Activated naive CD8-positive, alpha-beta T cell (primary cell): ENCODE data around the gene EEA1.
"Not testable (repeated sequence)": the region's sequence is repeated elsewhere in the genome, so short reads cannot be mapped to it uniquely, and the experiment has no call there.

ENCODE experiments used
- H3K27ac Mint-ChIP-seq: one replicate; pipeline ENCODE4 v1.8.0; 2021; ENCODE audit warnings: mixed read lengths
- H3K27me3 Mint-ChIP-seq: one replicate; pipeline ENCODE4 v1.8.0; 2021; ENCODE audit warnings: mixed read lengths
- H3K36me3 Mint-ChIP-seq: one replicate; pipeline ENCODE4 v1.8.0; 2021; ENCODE audit warnings: mixed read lengths
- H3K4me1 Mint-ChIP-seq: one replicate; pipeline ENCODE4 v1.8.0; 2021; ENCODE audit warnings: low read depth, mixed read lengths
- H3K4me3 Mint-ChIP-seq: one replicate; pipeline ENCODE4 v1.8.0; 2021; ENCODE audit warnings: mild to moderate bottlenecking, mixed read lengths
- H3K9me3 Mint-ChIP-seq: one replicate; pipeline ENCODE4 v1.8.0; 2021; ENCODE audit warnings: low read depth, mixed read lengths

EEA1 gene

GRCh38 chr12:92779902-92780301 is 149.2 kb downstream of the EEA1 start:
- H3K27me3 Mint-ChIP-seq = no peaks in the 10 kb centered on the region
- H3K36me3 Mint-ChIP-seq = peaks cover 14% of the 10 kb centered on the region
- H3K4me1 Mint-ChIP-seq = no peaks in the 10 kb centered on the region
- no peak overlapping the region for H3K4me3 Mint-ChIP-seq
- H3K9me3 Mint-ChIP-seq = no peaks in the 10 kb centered on the region
- no peak overlapping the region for H3K27ac Mint-ChIP-seq

GRCh38 chr12:92778525-92778924 is 150.6 kb downstream of the EEA1 start:
- Mint-ChIP-seq H3K27me3 (no peaks in the 10 kb centered on the region), H3K36me3 (peaks cover 14% of the 10 kb centered on the region), H3K4me3 (no peak overlapping the region), H3K4me1 (no peaks in the 10 kb centered on the region), H3K9me3 (no peaks in the 10 kb centered on the region), H3K27ac (no peak overlapping the region)

- Mint-ChIP-seq H3K4me1 (peaks cover 11% of the 10 kb centered on the region), H3K36me3 (peaks cover 11% of the 10 kb centered on the region), H3K9me3 (no peaks in the 10 kb centered on the region), H3K4me3 (no peak overlapping the region), H3K27ac (no peak overlapping the region), H3K27me3 (no peaks in the 10 kb centered on the region)
Observed at GRCh38 chr12:92775416-92775815, 153.7 kb downstream of the EEA1 start.

- Mint-ChIP-seq H3K4me1 (peaks cover 35% of the 10 kb centered on the region), H3K36me3 (no peaks in the 10 kb centered on the region), H3K9me3 (no peaks in the 10 kb centered on the region), H3K27ac (peak overlapping the region; percentile 34), H3K4me3 (no peak overlapping the region), H3K27me3 (no peaks in the 10 kb centered on the region)
Observed at GRCh38 chr12:92771001-92771400, 158.1 kb downstream of the EEA1 start.

- no peaks in the 10 kb centered on the region for H3K9me3 Mint-ChIP-seq
- no peaks in the 10 kb centered on the region for H3K27me3 Mint-ChIP-seq
- H3K27ac Mint-ChIP-seq = peak overlapping the region; percentile 54
- H3K4me3 Mint-ChIP-seq = peak overlapping the region; percentile 14
- peaks cover 35% of the 10 kb centered on the region for H3K4me1 Mint-ChIP-seq
- no peaks in the 10 kb centered on the region for H3K36me3 Mint-ChIP-seq
Observed at GRCh38 chr12:92769124-92769901, 159.8 kb downstream of the EEA1 start.

GRCh38 chr12:92765871-92766270 is 163.2 kb downstream of the EEA1 start:
- Mint-ChIP-seq H3K4me1 (peaks cover 28% of the 10 kb centered on the region), H3K9me3 (no peaks in the 10 kb centered on the region), H3K36me3 (no peaks in the 10 kb centered on the region), H3K27me3 (peaks cover 4% of the 10 kb centered on the region), H3K27ac (no peak overlapping the region), H3K4me3 (no peak overlapping the region)

- Mint-ChIP-seq H3K36me3 (no peaks in the 10 kb centered on the region), H3K4me3 (no peak overlapping the region), H3K9me3 (no peaks in the 10 kb centered on the region), H3K27ac (no peak overlapping the region), H3K4me1 (peaks cover 19% of the 10 kb centered on the region), H3K27me3 (peaks cover 4% of the 10 kb centered on the region)
Observed at GRCh38 chr12:92764831-92765230, 164.3 kb downstream of the EEA1 start.

GRCh38 chr12:92762773-92763172 is 166.3 kb downstream of the EEA1 start:
- peaks cover 6% of the 10 kb centered on the region for H3K27me3 Mint-ChIP-seq
- H3K36me3 Mint-ChIP-seq = no peaks in the 10 kb centered on the region
- H3K27ac Mint-ChIP-seq = no peak overlapping the region
- H3K9me3 Mint-ChIP-seq = no peaks in the 10 kb centered on the region
- no peak overlapping the region for H3K4me3 Mint-ChIP-seq
- peaks cover 2% of the 10 kb centered on the region for H3K4me1 Mint-ChIP-seq

- no peaks in the 10 kb centered on the region for H3K36me3 Mint-ChIP-seq
- peaks cover 6% of the 10 kb centered on the region for H3K27me3 Mint-ChIP-seq
- no peaks in the 10 kb centered on the region for H3K4me1 Mint-ChIP-seq
- no peak overlapping the region for H3K4me3 Mint-ChIP-seq
- H3K9me3 Mint-ChIP-seq = no peaks in the 10 kb centered on the region
- no peak overlapping the region for H3K27ac Mint-ChIP-seq
Observed at GRCh38 chr12:92759634-92760268, 169.3 kb downstream of the EEA1 start.

GRCh38 chr12:92757597-92758121 is 171.4 kb downstream of the EEA1 start:
- Mint-ChIP-seq H3K9me3 (no peaks in the 10 kb centered on the region), H3K4me3 (no peak overlapping the region), H3K27me3 (peaks cover 4% of the 10 kb centered on the region), H3K27ac (no peak overlapping the region), H3K4me1 (no peaks in the 10 kb centered on the region), H3K36me3 (peaks cover 3% of the 10 kb centered on the region)

GRCh38 chr12:92756898-92757596 is 172.0 kb downstream of the EEA1 start:
- H3K27ac Mint-ChIP-seq = no peak overlapping the region
- H3K36me3 Mint-ChIP-seq = peaks cover 3% of the 10 kb centered on the region
- no peak overlapping the region for H3K4me3 Mint-ChIP-seq
- peaks cover 4% of the 10 kb centered on the region for H3K27me3 Mint-ChIP-seq
- no peaks in the 10 kb centered on the region for H3K9me3 Mint-ChIP-seq
- H3K4me1 Mint-ChIP-seq = no peaks in the 10 kb centered on the region

GRCh38 chr12:92753976-92754885 is 174.9 kb downstream of the EEA1 start:
- H3K4me3 Mint-ChIP-seq = no peak overlapping the region
- no peaks in the 10 kb centered on the region for H3K4me1 Mint-ChIP-seq

GRCh38 chr12:92749691-92750090 is 179.4 kb downstream of the EEA1 start:
- not testable (repeated sequence) for H3K4me1 Mint-ChIP-seq, H3K27me3 Mint-ChIP-seq, H3K9me3 Mint-ChIP-seq, H3K4me3 Mint-ChIP-seq, H3K27ac Mint-ChIP-seq, H3K36me3 Mint-ChIP-seq

More at GRCh38 chr12:92753976-92754885, 174.9 kb downstream of the EEA1 start:
- Mint-ChIP-seq H3K36me3 (peaks cover 3% of the 10 kb centered on the region), H3K27me3 (peaks cover 2% of the 10 kb centered on the region), H3K27ac (no peak overlapping the region), H3K9me3 (no peaks in the 10 kb centered on the region)

GRCh38 chr12:92747151-92747550 is 181.9 kb downstream of the EEA1 start:
- Mint-ChIP-seq H3K27ac (no peak overlapping the region), H3K9me3 (no peaks in the 10 kb centered on the region), H3K4me1 (no peaks in the 10 kb centered on the region), H3K4me3 (no peak overlapping the region), H3K36me3 (no peaks in the 10 kb centered on the region), H3K27me3 (peaks cover 3% of the 10 kb centered on the region)
